Muscle layer of duodenum (tissue), 2 donors: ENCODE data around the gene ZNF208.
A peak's percentile ranks its signal among the peaks of the same experiment; 100 is the strongest.
"Not testable (repeated sequence)": the region's sequence is repeated elsewhere in the genome, so short reads cannot be mapped to it uniquely, and the experiment has no call there.

Experiments used
- H3K27ac ChIP-seq: one replicate; pipeline ENCODE4 v1.7.0; 2013; ENCODE audit warnings: mild to moderate bottlenecking, low read length
- H3K27me3 ChIP-seq: one replicate; pipeline ENCODE4 v1.7.0; 2013; ENCODE audit warnings: low read depth, mild to moderate bottlenecking, control low read depth, low read length
- H3K36me3 ChIP-seq, 2 donors: one replicate each; pipeline ENCODE4 v1.7.0; 2013; ENCODE audit warnings: low read length in 2 of 2, control low read depth in 1 of 2, mild to moderate bottlenecking in 1 of 2; ENCODE audit not compliant: insufficient read depth in 2 of 2, control insufficient read depth in 1 of 2
- H3K4me1 ChIP-seq, 2 donors: one replicate each; pipeline ENCODE4 v1.7.0; 2013; ENCODE audit warnings: low read length in 2 of 2, mild to moderate bottlenecking in 2 of 2, control low read depth in 1 of 2, moderate library complexity in 1 of 2; ENCODE audit not compliant: insufficient read depth in 2 of 2, control insufficient read depth in 1 of 2
- H3K4me3 ChIP-seq, 2 donors: one replicate each; pipeline ENCODE4 v1.7.0; 2013; ENCODE audit warnings: low read length in 2 of 2, low read depth in 1 of 2, mild to moderate bottlenecking in 1 of 2
- H3K9me3 ChIP-seq, 2 donors: one replicate each; pipeline ENCODE4 v1.7.0; 2013; ENCODE audit warnings: low read length in 2 of 2, control low read depth in 1 of 2, mild to moderate bottlenecking in 1 of 2; ENCODE audit not compliant: control insufficient read depth in 1 of 2
- donor health status: healthy.

ZNF208 gene

GRCh38 chr19:22010437-22011143 is at the start of gene ZNF208:
TSS of gene ZNF208 (minus strand) at chr19:22010943. CDS start at chr19:22010794, 149 bp downstream.
- H3K4me3 ChIP-seq, result peak within 1 kb of the TSS; percentile 46 to 80
- not testable (repeated sequence) for H3K4me1 ChIP-seq, H3K9me3 ChIP-seq, H3K27ac ChIP-seq, H3K27me3 ChIP-seq, H3K36me3 ChIP-seq

GRCh38 chr19:22052644-22053013 is 41.9 kb upstream of the ZNF208 start:
- H3K4me3 ChIP-seq, result peak overlapping the region; percentile 60 to 91
- H3K27me3 ChIP-seq, result no peaks in the 10 kb centered on the region
- H3K36me3 ChIP-seq, result no peaks in the 10 kb centered on the region
- no peak overlapping the region for H3K27ac ChIP-seq
- H3K9me3 ChIP-seq, result no peaks in the 10 kb centered on the region
- H3K4me1 ChIP-seq, result peaks cover 0 to 3% of the 10 kb centered on the region in 2 donors

GRCh38 chr19:22041151-22041550 is 30.4 kb upstream of the ZNF208 start:
- H3K27me3 ChIP-seq, H3K4me1 ChIP-seq, H3K9me3 ChIP-seq, H3K27ac ChIP-seq, H3K4me3 ChIP-seq, H3K36me3 ChIP-seq: not testable (repeated sequence)

GRCh38 chr19:22030680-22031079 is 19.9 kb upstream of the ZNF208 start:
- Histone ChIP-seq H3K9me3 (no peaks in the 10 kb centered on the region), H3K27me3 (no peaks in the 10 kb centered on the region), H3K36me3 (no peaks in the 10 kb centered on the region), H3K4me3 (no peak overlapping the region), H3K27ac (no peak overlapping the region), H3K4me1 (no peaks in the 10 kb centered on the region)

GRCh38 chr19:22026687-22027086 is 15.9 kb upstream of the ZNF208 start:
- Histone ChIP-seq H3K4me1 (no peaks in the 10 kb centered on the region), H3K36me3 (no peaks in the 10 kb centered on the region), H3K27me3 (no peaks in the 10 kb centered on the region), H3K9me3 (peaks cover 0 to 3% of the 10 kb centered on the region in 2 donors), H3K27ac (no peak overlapping the region), H3K4me3 (no peak overlapping the region)

- H3K27ac ChIP-seq, H3K9me3 ChIP-seq, H3K4me1 ChIP-seq, H3K4me3 ChIP-seq, H3K36me3 ChIP-seq, H3K27me3 ChIP-seq: not testable (repeated sequence)
Observed at GRCh38 chr19:22025539-22025938, 14.8 kb upstream of the ZNF208 start.

- H3K4me3 ChIP-seq, result peak overlapping the region in 1 of 2 donors; percentile 55
- no peaks in the 10 kb centered on the region for H3K4me1 ChIP-seq
- H3K27ac ChIP-seq, result no peak overlapping the region
- no peaks in the 10 kb centered on the region for H3K27me3 ChIP-seq
- peaks cover 29 to 78% of the 10 kb centered on the region in 2 donors for H3K9me3 ChIP-seq
- peaks cover 0 to 17% of the 10 kb centered on the region in 2 donors for H3K36me3 ChIP-seq
Observed at GRCh38 chr19:21970466-21970865, 40.3 kb downstream of the ZNF208 start.

GRCh38 chr19:21947775-21948174 is 63.0 kb downstream of the ZNF208 start:
- Histone ChIP-seq H3K27ac (no peak overlapping the region), H3K36me3 (peaks cover 0 to 17% of the 10 kb centered on the region in 2 donors), H3K4me1 (no peaks in the 10 kb centered on the region), H3K4me3 (peak overlapping the region in 1 of 2 donors; percentile 47), H3K9me3 (peaks cover 15 to 65% of the 10 kb centered on the region in 2 donors), H3K27me3 (no peaks in the 10 kb centered on the region)

- Histone ChIP-seq H3K27ac (no peak overlapping the region), H3K36me3 (peaks cover 0 to 6% of the 10 kb centered on the region in 2 donors), H3K4me1 (no peaks in the 10 kb centered on the region), H3K4me3 (peak overlapping the region in 1 of 2 donors; percentile 47), H3K27me3 (no peaks in the 10 kb centered on the region), H3K9me3 (peaks cover 0 to 30% of the 10 kb centered on the region in 2 donors)
Observed at GRCh38 chr19:21940684-21941083, 70.1 kb downstream of the ZNF208 start.

- Histone ChIP-seq H3K36me3 (no peaks in the 10 kb centered on the region), H3K27me3 (no peaks in the 10 kb centered on the region), H3K9me3 (peaks cover 0 to 16% of the 10 kb centered on the region in 2 donors), H3K27ac (no peak overlapping the region), H3K4me1 (no peaks in the 10 kb centered on the region), H3K4me3 (no peak overlapping the region)
Observed at GRCh38 chr19:21934593-21934992, 76.2 kb downstream of the ZNF208 start.

GRCh38 chr19:21934131-21934530 is 76.6 kb downstream of the ZNF208 start:
- H3K9me3 ChIP-seq, result peaks cover 0 to 16% of the 10 kb centered on the region in 2 donors
- H3K4me1 ChIP-seq, result no peaks in the 10 kb centered on the region
- no peaks in the 10 kb centered on the region for H3K36me3 ChIP-seq
- H3K27ac ChIP-seq, result no peak overlapping the region
- no peaks in the 10 kb centered on the region for H3K27me3 ChIP-seq
- H3K4me3 ChIP-seq, result no peak overlapping the region

- peaks cover 0 to 27% of the 10 kb centered on the region in 2 donors for H3K9me3 ChIP-seq
- H3K27me3 ChIP-seq, result no peaks in the 10 kb centered on the region
- no peak overlapping the region for H3K27ac ChIP-seq
- H3K4me1 ChIP-seq, result no peaks in the 10 kb centered on the region
- no peaks in the 10 kb centered on the region for H3K36me3 ChIP-seq
- H3K4me3 ChIP-seq, result no peak overlapping the region
Observed at GRCh38 chr19:21922276-21922675, 88.5 kb downstream of the ZNF208 start.
